GM12878 (cell line): ENCODE results near the gene ADCY7. TPM values are rescaled to one million over a fixed set of nuclear protein-coding genes. Genes with fewer than 3 reads are reported as not detected.
A peak's percentile ranks its signal among the peaks of the same experiment; 100 is the strongest.

Source experiments
- CBX5 ChIP-seq: sonication (generic); IDR thresholded peaks from 2 replicates; pipeline ENCODE4 v1.6.1; 2016; ENCODE audit warnings: low read depth, moderate library complexity, mild to moderate bottlenecking, inconsistent platforms
- CREM ChIP-seq: IDR thresholded peaks from 2 replicates; pipeline ENCODE4 v1.6.1; 2014; ENCODE audit warnings: antibody characterized with exemption, low read depth
- EGR1 ChIP-seq, 2 experiments: IDR thresholded peaks; 1 replicate in 1 of 2; 2 replicates in 1 of 2; pipeline ENCODE4 v1.6.1; 2011 to 2012; ENCODE audit warnings: low read depth in 2 of 2, low read length in 2 of 2, borderline replicate concordance in 1 of 2, mild to moderate bottlenecking in 1 of 2, moderate library complexity in 1 of 2
- EZH2 ChIP-seq: IDR thresholded peaks from 2 replicates; pipeline ENCODE4 v1.6.1; 2012; ENCODE audit warnings: low read depth, mild to moderate bottlenecking, control low read depth, inconsistent platforms, low read length, borderline replicate concordance; ENCODE audit not compliant: control insufficient read depth
- HCFC1 ChIP-seq: fragments of 150-350 bp; IDR thresholded peaks from 2 replicates; pipeline ENCODE4 v1.6.1; 2014; ENCODE audit warnings: low read length
- HDAC6 ChIP-seq: fragments of 200-600 bp; sonication (generic); IDR thresholded peaks from one replicate; pipeline ENCODE4 v1.8.0; 2017; ENCODE audit warnings: antibody characterized with exemption; ENCODE audit not compliant: unreplicated experiment
- HDGF ChIP-seq: fragments of 450-650 bp; IDR thresholded peaks from 2 replicates; pipeline ENCODE4 v1.6.1; 2016; ENCODE audit warnings: antibody characterized with exemption
- KAT2A ChIP-seq: conservative IDR thresholded peaks from 2 replicates; pipeline ENCODE4 v1.6.1; 2011; ENCODE audit warnings: low read depth, low read length; ENCODE audit not compliant: control insufficient read depth
- MEF2A ChIP-seq: IDR thresholded peaks from 2 replicates; pipeline ENCODE4 v1.6.1; 2011; ENCODE audit warnings: low read depth, mild to moderate bottlenecking, low read length, moderate library complexity; ENCODE audit not compliant: insufficient read depth
- MTA2 ChIP-seq: fragments of 450-650 bp; IDR thresholded peaks from 2 replicates; pipeline ENCODE4 v1.6.1; 2016; ENCODE audit warnings: low read depth, mild to moderate bottlenecking, moderate library complexity
- NFYA ChIP-seq: IDR thresholded peaks from 2 replicates; pipeline ENCODE4 v1.6.1; 2011; ENCODE audit warnings: low read depth, mild to moderate bottlenecking, low read length, improper control_type of control experiment, borderline replicate concordance
- NR2C2 ChIP-seq: IDR thresholded peaks from 2 replicates; pipeline ENCODE4 v1.6.1; 2011; ENCODE audit warnings: borderline replicate concordance, low read depth; ENCODE audit not compliant: control insufficient read depth, insufficient read length
- NR2F1 ChIP-seq: fragments of 450-650 bp; conservative IDR thresholded peaks from 2 replicates; pipeline ENCODE4 v1.6.1; 2017; ENCODE audit warnings: mild to moderate bottlenecking
- PAX5 ChIP-seq: IDR thresholded peaks from 2 replicates; pipeline ENCODE4 v1.6.1; 2011; ENCODE audit warnings: low read depth, low read length, borderline replicate concordance
- PML ChIP-seq: IDR thresholded peaks from 2 replicates; pipeline ENCODE4 v1.6.1; 2012; ENCODE audit warnings: low read length, inconsistent platforms
- POLR2A ChIP-seq: IDR thresholded peaks from 2 replicates; pipeline ENCODE4 v1.6.1; 2011; ENCODE audit warnings: low read depth, mild to moderate bottlenecking, low read length
- POLR2AphosphoS2 ChIP-seq: IDR thresholded peaks from 2 replicates; pipeline ENCODE4 v1.6.1; 2011; ENCODE audit warnings: low read depth, mild to moderate bottlenecking, low read length, improper control_type of control experiment, moderate library complexity
- POU2F2 ChIP-seq: IDR thresholded peaks from 3 replicates; pipeline ENCODE4 v1.6.1; 2011; ENCODE audit warnings: low read depth, mild to moderate bottlenecking, low read length, borderline replicate concordance
- RAD51 ChIP-seq: fragments of 450-650 bp; IDR thresholded peaks from 2 replicates; pipeline ENCODE4 v1.6.1; 2016; ENCODE audit warnings: moderate library complexity, mild to moderate bottlenecking, inconsistent platforms
- RCOR1 ChIP-seq: conservative IDR thresholded peaks from 2 replicates; pipeline ENCODE4 v1.6.1; 2012; ENCODE audit warnings: low read depth, low read length, improper control_type of control experiment
- RFX5 ChIP-seq: IDR thresholded peaks from 2 replicates; pipeline ENCODE4 v1.6.1; 2011; ENCODE audit warnings: low read depth, low read length, improper control_type of control experiment
- RUNX3 ChIP-seq: IDR thresholded peaks from 2 replicates; pipeline ENCODE4 v1.6.1; 2012; ENCODE audit warnings: low read length, inconsistent platforms
- SP1 ChIP-seq: IDR thresholded peaks from one replicate; pipeline ENCODE4 v1.6.1; 2011; ENCODE audit warnings: low read depth, low read length
- STAT1 ChIP-seq: fragments of 450-650 bp; conservative IDR thresholded peaks from 2 replicates; pipeline ENCODE4 v1.6.1; 2014; ENCODE audit warnings: antibody characterized with exemption, mild to moderate bottlenecking
- SUPT20H ChIP-seq: IDR thresholded peaks from 2 replicates; pipeline ENCODE4 v1.6.1; 2011; ENCODE audit warnings: low read depth, mild to moderate bottlenecking, low read length, moderate library complexity, borderline replicate concordance; ENCODE audit not compliant: control insufficient read depth
- TARDBP ChIP-seq: IDR thresholded peaks from 2 replicates; pipeline ENCODE4 v1.6.1; 2016; ENCODE audit warnings: borderline replicate concordance
- polyA plus RNA-seq, 11 experiments: library from polyadenylated mRNA; depleted of rRNA in 4 of 11; unstranded in 6 of 11; stranded (reverse) in 5 of 11; fragments of >200 nt; fragmentation: Nextera tagmentation in 4 of 11; fragmentation: Illumina TruSeq in 1 of 11; extraction: Ambion mirVana in 4 of 11; extraction: Trizol in 1 of 11; gene quantifications; 1 replicate in 1 of 11; 2 replicates in 10 of 11; pipeline versions ENCODE4 v1.2.1 to v1.2.3, GENCODE V29; 2011 to 2016; ENCODE audit warnings: inconsistent platforms in 2 of 11, missing spikeins in 2 of 11, low read depth in 1 of 11
- total RNA-seq, 4 experiments: library from RNA; depleted of rRNA in 3 of 4; stranded (reverse); fragments of >200 nt in 3 of 4; fragmentation: Illumina TruSeq in 1 of 4; extraction: Trizol in 1 of 4; gene quantifications; 2 replicates each; pipeline versions ENCODE4 v1.2.1 to v1.2.3, GENCODE V29; 2013 to 2021
- TF ChIP-seq, protein P1 (sequence below): fragments of 450-650 bp; IDR thresholded peaks from 2 replicates; pipeline ENCODE4 v1.6.1; 2017; ENCODE audit warnings: low read depth, mild to moderate bottlenecking, moderate library complexity
- TF ChIP-seq, protein P2 (sequence below): IDR thresholded peaks from 2 replicates; pipeline ENCODE4 v1.6.1; 2011; ENCODE audit warnings: borderline replicate concordance, low read depth, mild to moderate bottlenecking, moderate library complexity, low read length; ENCODE audit not compliant: insufficient read depth, poor library complexity, severe bottlenecking
- TF ChIP-seq, protein P3 (sequence below): fragments of 450-650 bp; conservative IDR thresholded peaks from 2 replicates; pipeline ENCODE4 v1.6.1; 2017; ENCODE audit warnings: mild to moderate bottlenecking, moderate library complexity

The ADCY7 gene
- total and polyA plus RNA-seq, 10 of the 15 experiments (the other 5 are each of a cell fraction or from before 2014, with no cell fraction given), result 1.2 to 87.9 (median 24.4) TPM

DNA sequence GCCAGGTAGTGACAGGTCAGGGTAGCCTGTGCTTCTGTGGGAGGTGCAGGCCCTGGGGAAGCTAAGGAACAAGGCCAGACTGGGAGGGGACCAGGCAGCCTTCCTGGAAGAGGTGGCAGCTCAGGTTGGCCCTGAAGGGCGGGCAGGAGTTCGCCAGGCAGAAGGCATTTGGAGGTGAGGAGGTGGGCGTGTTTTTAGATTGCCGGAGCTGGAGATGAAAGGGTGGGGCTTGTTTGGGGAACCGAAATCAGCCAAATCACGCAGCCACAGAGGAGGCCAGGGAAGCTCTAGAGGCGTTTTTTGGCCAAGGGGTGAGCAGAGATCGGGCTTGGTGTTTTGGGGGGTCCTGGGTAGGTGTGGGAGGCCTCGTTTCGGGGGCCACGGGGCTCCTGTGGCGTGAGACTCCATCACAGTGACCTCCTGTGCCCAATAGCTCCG, 7.6 kb downstream of the ADCY7 start (continued):
- peak; percentile 46 for TF ChIP-seq SP1
- TF ChIP-seq NR2F1, result peak; percentile 35; the same call in 1 of the 2 replicates
- no peak for TF ChIP-seq TARDBP
- TF ChIP-seq POU2F2, result no peak; the same call in 2 of the 3 replicates
- TF ChIP-seq, protein P1, sequence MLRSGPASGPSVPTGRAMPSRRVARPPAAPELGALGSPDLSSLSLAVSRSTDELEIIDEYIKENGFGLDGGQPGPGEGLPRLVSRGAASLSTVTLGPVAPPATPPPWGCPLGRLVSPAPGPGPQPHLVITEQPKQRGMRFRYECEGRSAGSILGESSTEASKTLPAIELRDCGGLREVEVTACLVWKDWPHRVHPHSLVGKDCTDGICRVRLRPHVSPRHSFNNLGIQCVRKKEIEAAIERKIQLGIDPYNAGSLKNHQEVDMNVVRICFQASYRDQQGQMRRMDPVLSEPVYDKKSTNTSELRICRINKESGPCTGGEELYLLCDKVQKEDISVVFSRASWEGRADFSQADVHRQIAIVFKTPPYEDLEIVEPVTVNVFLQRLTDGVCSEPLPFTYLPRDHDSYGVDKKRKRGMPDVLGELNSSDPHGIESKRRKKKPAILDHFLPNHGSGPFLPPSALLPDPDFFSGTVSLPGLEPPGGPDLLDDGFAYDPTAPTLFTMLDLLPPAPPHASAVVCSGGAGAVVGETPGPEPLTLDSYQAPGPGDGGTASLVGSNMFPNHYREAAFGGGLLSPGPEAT, result peak; percentile 18; the same call in 1 of the 2 replicates
- TF ChIP-seq NR2C2, result no peak
- no peak for TF ChIP-seq EZH2
- no peak for TF ChIP-seq NFYA
- TF ChIP-seq KAT2A, result no peak
- no peak; the same call in 1 of the 2 replicates for TF ChIP-seq PML
- TF ChIP-seq CBX5, result no peak
- TF ChIP-seq, protein P2, sequence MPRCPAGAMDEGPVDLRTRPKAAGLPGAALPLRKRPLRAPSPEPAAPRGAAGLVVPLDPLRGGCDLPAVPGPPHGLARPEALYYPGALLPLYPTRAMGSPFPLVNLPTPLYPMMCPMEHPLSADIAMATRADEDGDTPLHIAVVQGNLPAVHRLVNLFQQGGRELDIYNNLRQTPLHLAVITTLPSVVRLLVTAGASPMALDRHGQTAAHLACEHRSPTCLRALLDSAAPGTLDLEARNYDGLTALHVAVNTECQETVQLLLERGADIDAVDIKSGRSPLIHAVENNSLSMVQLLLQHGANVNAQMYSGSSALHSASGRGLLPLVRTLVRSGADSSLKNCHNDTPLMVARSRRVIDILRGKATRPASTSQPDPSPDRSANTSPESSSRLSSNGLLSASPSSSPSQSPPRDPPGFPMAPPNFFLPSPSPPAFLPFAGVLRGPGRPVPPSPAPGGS, result no peak
- no peak for TF ChIP-seq SUPT20H
- peak; percentile 65 for TF ChIP-seq MTA2
- no peak for TF ChIP-seq STAT1
- no peak for TF ChIP-seq RAD51
- 0 out of 2 replicates have a peak, but pooled peaks have one; percentile 22 for TF ChIP-seq POLR2AphosphoS2
- no peak for TF ChIP-seq MEF2A
- TF ChIP-seq HCFC1, result no peak
- peak; percentile 62 for TF ChIP-seq RUNX3
- peak; percentile 34; the same call in 1 of the 2 replicates for TF ChIP-seq RFX5
- TF ChIP-seq RCOR1, result no peak
- peak; percentile 59 for TF ChIP-seq POLR2A
- TF ChIP-seq PAX5, result 0 out of 2 replicates have a peak, but pooled peaks have one; percentile 42
- peak; percentile 16; the same call in 1 of the 2 replicates for TF ChIP-seq CREM
- TF ChIP-seq EGR1 (IDR thresholded peaks at IDR 0.05; ENCODE audit: borderline replicate concordance in 1 of 2, low read depth in 2 of 2, low read length in 2 of 2), result peak in 1 of 2 experiments; percentile 40; a peak in 1 of 3 replicates
- TF ChIP-seq HDGF, result peak; percentile 84
- TF ChIP-seq HDAC6, result no peak
- TF ChIP-seq, protein P3, sequence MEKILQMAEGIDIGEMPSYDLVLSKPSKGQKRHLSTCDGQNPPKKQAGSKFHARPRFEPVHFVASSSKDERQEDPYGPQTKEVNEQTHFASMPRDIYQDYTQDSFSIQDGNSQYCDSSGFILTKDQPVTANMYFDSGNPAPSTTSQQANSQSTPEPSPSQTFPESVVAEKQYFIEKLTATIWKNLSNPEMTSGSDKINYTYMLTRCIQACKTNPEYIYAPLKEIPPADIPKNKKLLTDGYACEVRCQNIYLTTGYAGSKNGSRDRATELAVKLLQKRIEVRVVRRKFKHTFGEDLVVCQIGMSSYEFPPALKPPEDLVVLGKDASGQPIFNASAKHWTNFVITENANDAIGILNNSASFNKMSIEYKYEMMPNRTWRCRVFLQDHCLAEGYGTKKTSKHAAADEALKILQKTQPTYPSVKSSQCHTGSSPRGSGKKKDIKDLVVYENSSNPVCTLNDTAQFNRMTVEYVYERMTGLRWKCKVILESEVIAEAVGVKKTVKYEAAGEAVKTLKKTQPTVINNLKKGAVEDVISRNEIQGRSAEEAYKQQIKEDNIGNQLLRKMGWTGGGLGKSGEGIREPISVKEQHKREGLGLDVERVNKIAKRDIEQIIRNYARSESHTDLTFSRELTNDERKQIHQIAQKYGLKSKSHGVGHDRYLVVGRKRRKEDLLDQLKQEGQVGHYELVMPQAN, result no peak
